ENCODE data around the gene LCN6. TPM values are rescaled to one million over a fixed set of nuclear protein-coding genes. Genes with fewer than 3 reads are reported as not detected.

The LCN6 gene
- total and polyA plus RNA-seq, 10 of the 15 experiments (the other 5 are each of a cell fraction or from before 2014, with no cell fraction given) = not detected

DNA sequence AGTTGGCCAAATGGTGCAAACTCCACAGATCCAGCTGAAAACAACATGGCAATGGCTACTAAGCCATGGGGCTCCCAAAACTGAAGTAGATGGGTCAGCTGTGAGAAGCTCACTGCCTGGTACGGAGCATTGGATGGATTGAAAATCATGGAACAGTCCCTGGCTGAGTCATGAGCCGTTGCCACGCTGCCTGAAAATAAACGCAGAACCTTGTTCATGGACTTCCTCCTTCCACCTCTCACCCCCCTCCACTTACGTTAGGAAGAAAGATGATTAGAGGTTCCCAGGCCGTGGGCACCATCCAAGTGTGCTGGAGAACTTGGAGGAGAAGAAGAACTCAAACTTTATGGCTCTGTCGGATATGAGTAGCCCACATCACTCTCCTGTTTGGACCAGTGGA, 42.8 kb downstream of the LCN6 start:
- CTCF ChIA-PET = interaction anchor here (0.9 kb wide), 1 partner anchor 52 kb away, joined by 4 read pairs; the partner anchor contains the start of gene LCN8
- no peaks in the 10 kb centered on the region for H3K9me3 ChIP-seq (replicated peaks; ENCODE audit: control insufficient read depth, insufficient read depth, low read length)
- no peak for TF ChIP-seq SIN3A (IDR thresholded peaks at IDR 0.05; ENCODE audit: low read depth, low read length)
- TF ChIP-seq RFX5 (IDR thresholded peaks at IDR 0.05; ENCODE audit: low read depth, low read length) = no peak
- TF ChIP-seq PML (IDR thresholded peaks at IDR 0.05; ENCODE audit: low read length) = no peak
- TF ChIP-seq MTA2 (IDR thresholded peaks at IDR 0.05; ENCODE audit: low read depth) = no peak
- no peak for TF ChIP-seq ZBTB11 (CRISPR knock-in tag; IDR thresholded peaks at IDR 0.05)
- TF ChIP-seq HDAC6 (IDR thresholded peaks at IDR 0.05; ENCODE audit: unreplicated experiment) = no peak
- no peak for TF ChIP-seq SIX5 (IDR thresholded peaks at IDR 0.05; ENCODE audit: low read depth, low read length, severe bottlenecking)
- TF ChIP-seq PAX5 (IDR thresholded peaks at IDR 0.05; ENCODE audit: borderline replicate concordance, low read depth, low read length) = no peak
- TF ChIP-seq PAX8 (IDR thresholded peaks at IDR 0.05) = no peak
- TF ChIP-seq NR2C2 (IDR thresholded peaks at IDR 0.05; ENCODE audit: borderline replicate concordance, control insufficient read depth, insufficient read length, low read depth) = no peak
- TF ChIP-seq, protein P1, sequence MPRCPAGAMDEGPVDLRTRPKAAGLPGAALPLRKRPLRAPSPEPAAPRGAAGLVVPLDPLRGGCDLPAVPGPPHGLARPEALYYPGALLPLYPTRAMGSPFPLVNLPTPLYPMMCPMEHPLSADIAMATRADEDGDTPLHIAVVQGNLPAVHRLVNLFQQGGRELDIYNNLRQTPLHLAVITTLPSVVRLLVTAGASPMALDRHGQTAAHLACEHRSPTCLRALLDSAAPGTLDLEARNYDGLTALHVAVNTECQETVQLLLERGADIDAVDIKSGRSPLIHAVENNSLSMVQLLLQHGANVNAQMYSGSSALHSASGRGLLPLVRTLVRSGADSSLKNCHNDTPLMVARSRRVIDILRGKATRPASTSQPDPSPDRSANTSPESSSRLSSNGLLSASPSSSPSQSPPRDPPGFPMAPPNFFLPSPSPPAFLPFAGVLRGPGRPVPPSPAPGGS (IDR thresholded peaks at IDR 0.05; ENCODE audit: borderline replicate concordance, insufficient read depth, low read depth, low read length, poor library complexity, severe bottlenecking) = no peak
- no peak for TF ChIP-seq CHD4 (IDR thresholded peaks at IDR 0.05)
- no peak for TF ChIP-seq RUNX3 (IDR thresholded peaks at IDR 0.05; ENCODE audit: low read length)
- TF ChIP-seq JUNB (IDR thresholded peaks at IDR 0.05) = no peak
- TF ChIP-seq ETV6 (conservative IDR thresholded peaks at IDR 0.05 in 1 of 2, IDR thresholded peaks at IDR 0.05 in 1 of 2; ENCODE audit: borderline replicate concordance in 1 of 2, low read depth in 1 of 2) = no peak
- no TSS peak for BruUV-seq (replicated peaks)
- H3K4me3 ChIP-seq = no peak overlapping the region
- intact Hi-C loops (cut with micrococcal nuclease; ENCODE audit: unreplicated experiment) = no loop called here
- H3K9ac ChIP-seq (ENCODE audit: control insufficient read depth, insufficient read depth, low read length) = no peak overlapping the region
- no peaks in the 10 kb centered on the region for H3K36me3 ChIP-seq (ENCODE audit: control insufficient read depth in 2 of 2, insufficient read depth in 2 of 2, low read length in 1 of 2)
- H3K27me3 ChIP-seq (replicated peaks in 1 of 2; ENCODE audit: control insufficient read depth in 2 of 2, insufficient read depth in 2 of 2, low read length in 1 of 2) = no peaks in the 10 kb centered on the region; a peak in 2 of 4 replicates
- H3K4me1 ChIP-seq (ENCODE audit: control insufficient read depth, insufficient read depth, low read length) = peaks cover 15% of the 10 kb centered on the region
- no peaks in the 10 kb centered on the region for H4K20me1 ChIP-seq (ENCODE audit: control insufficient read depth, insufficient read depth)
- 3% methylated on average over 7 of the region's 7 CpGs for WGBS (ENCODE audit: insufficient coverage, insufficient replicate concordance, low lambda C conversion rate, missing lambda C conversion rate)
- ATAC-seq (no peak), FAIRE-seq (no peak), DNase-seq (ENCODE audit: low read depth, low spot score) (no peak)
- no peak overlapping the region for H2AFZ ChIP-seq (ENCODE audit: control insufficient read depth, low read depth, low read length)
- SMC1A ChIA-PET (ENCODE audit: uncharacterized antibody, unreplicated experiment) = no interaction called here
- H3K27ac ChIP-seq (ENCODE audit: control insufficient read depth, insufficient read depth) = no peak overlapping the region
- no peaks in the 10 kb centered on the region for H3K79me2 ChIP-seq (ENCODE audit: control insufficient read depth, insufficient read depth, low read length)
- H3K4me2 ChIP-seq (ENCODE audit: control insufficient read depth, insufficient read depth) = no peak overlapping the region
- POLR2A ChIA-PET = no interaction called here
- RAD21 ChIA-PET (ENCODE audit: unreplicated experiment) = no interaction called here
- in situ Hi-C loops (cut with MboI) = no loop called here
